Endothelial cell of umbilical vein (primary cell): ENCODE data around the gene DAW1.

Source experiments
- CTCF ChIP-seq, 2 donors: IDR thresholded peaks; 1 replicate in 1 of 2; 2 replicates in 1 of 2; pipeline ENCODE4 v1.5.1; 2011; ENCODE audit warnings: low read length in 2 of 2, mild to moderate bottlenecking in 2 of 2, moderate library complexity in 2 of 2, control low read depth in 1 of 2, inconsistent platforms in 1 of 2, low read depth in 1 of 2; ENCODE audit not compliant: insufficient read depth in 1 of 2; ENCODE audit errors: extremely low read depth in 1 of 2
- EZH2 ChIP-seq: IDR thresholded peaks from 2 replicates; pipeline ENCODE4 v1.6.1; 2012; ENCODE audit warnings: borderline replicate concordance, low read depth, mild to moderate bottlenecking, moderate library complexity, low read length, inconsistent platforms; ENCODE audit not compliant: severe bottlenecking
- FOS ChIP-seq: IDR thresholded peaks from 2 replicates; pipeline ENCODE4 v1.6.1; 2011; ENCODE audit warnings: mild to moderate bottlenecking, low read length, moderate library complexity, borderline replicate concordance; ENCODE audit not compliant: insufficient read depth
- GATA2 ChIP-seq: IDR thresholded peaks from 2 replicates; pipeline ENCODE4 v1.7.0; 2011; ENCODE audit warnings: low read depth, mild to moderate bottlenecking, moderate library complexity, mixed read lengths, low read length; ENCODE audit not compliant: insufficient read length, insufficient read depth
- JUN ChIP-seq: IDR thresholded peaks from 2 replicates; pipeline ENCODE4 v1.6.1; 2011; ENCODE audit warnings: borderline replicate concordance, low read depth; ENCODE audit not compliant: insufficient read length, insufficient read depth
- MAX ChIP-seq: IDR thresholded peaks from 2 replicates; pipeline ENCODE4 v1.6.1; 2011; ENCODE audit not compliant: insufficient read depth, insufficient read length
- MYC ChIP-seq: IDR thresholded peaks from one replicate; pipeline ENCODE4 v1.6.1; 2011; ENCODE audit warnings: mild to moderate bottlenecking, low read depth, low read length
- POLR2A ChIP-seq: IDR thresholded peaks from 2 replicates; pipeline ENCODE4 v1.6.1; 2012; ENCODE audit warnings: low read depth, mild to moderate bottlenecking, control low read depth, low read length
- POLR2AphosphoS5 ChIP-seq: IDR thresholded peaks from 2 replicates; pipeline ENCODE4 v1.6.1; 2012; ENCODE audit warnings: low read depth, mild to moderate bottlenecking, control low read depth, low read length, moderate library complexity; ENCODE audit not compliant: insufficient read depth

- no peak for TF ChIP-seq CTCF (IDR thresholded peaks at IDR 0.05; ENCODE audit: extremely low read depth in 1 of 2, insufficient read depth in 1 of 2, low read depth in 1 of 2, low read length in 2 of 2)
- no peak for TF ChIP-seq POLR2A
- no peak for TF ChIP-seq POLR2AphosphoS5
- no peak for TF ChIP-seq MAX
- no peak for TF ChIP-seq FOS
- TF ChIP-seq EZH2 = no peak
- TF ChIP-seq MYC = no peak
- no peak for TF ChIP-seq GATA2
- TF ChIP-seq JUN = no peak
Observed at GRCh38 chr2:227960317-227960716, 88.9 kb downstream of the DAW1 start.
